Lung microvascular endothelial cell (primary cell): ENCODE results near the gene MAP3K20. TPM values are rescaled to one million over a fixed set of nuclear protein-coding genes. Genes with fewer than 3 reads are reported as not detected.
A peak's percentile ranks its signal among the peaks of the same experiment; 100 is the strongest.
"Not testable (repeated sequence)": the region's sequence is repeated elsewhere in the genome, so short reads cannot be mapped to it uniquely, and the experiment has no call there.

Source experiments
- DNase-seq, 2 donors: peaks; one replicate each; pipeline versions ENCODE4 v3.0.0 to v3.0.0-alpha.2; 2010; ENCODE audit warnings: low read depth in 2 of 2
- total RNA-seq: library from RNA; depleted of rRNA; stranded (reverse); fragments of >200 nt; gene quantifications from 2 replicates; pipeline ENCODE4 v1.2.1, GENCODE V29; 2014

The MAP3K20 gene
- total RNA-seq = 17.9 and 19.2 TPM in 2 replicates

DNA sequence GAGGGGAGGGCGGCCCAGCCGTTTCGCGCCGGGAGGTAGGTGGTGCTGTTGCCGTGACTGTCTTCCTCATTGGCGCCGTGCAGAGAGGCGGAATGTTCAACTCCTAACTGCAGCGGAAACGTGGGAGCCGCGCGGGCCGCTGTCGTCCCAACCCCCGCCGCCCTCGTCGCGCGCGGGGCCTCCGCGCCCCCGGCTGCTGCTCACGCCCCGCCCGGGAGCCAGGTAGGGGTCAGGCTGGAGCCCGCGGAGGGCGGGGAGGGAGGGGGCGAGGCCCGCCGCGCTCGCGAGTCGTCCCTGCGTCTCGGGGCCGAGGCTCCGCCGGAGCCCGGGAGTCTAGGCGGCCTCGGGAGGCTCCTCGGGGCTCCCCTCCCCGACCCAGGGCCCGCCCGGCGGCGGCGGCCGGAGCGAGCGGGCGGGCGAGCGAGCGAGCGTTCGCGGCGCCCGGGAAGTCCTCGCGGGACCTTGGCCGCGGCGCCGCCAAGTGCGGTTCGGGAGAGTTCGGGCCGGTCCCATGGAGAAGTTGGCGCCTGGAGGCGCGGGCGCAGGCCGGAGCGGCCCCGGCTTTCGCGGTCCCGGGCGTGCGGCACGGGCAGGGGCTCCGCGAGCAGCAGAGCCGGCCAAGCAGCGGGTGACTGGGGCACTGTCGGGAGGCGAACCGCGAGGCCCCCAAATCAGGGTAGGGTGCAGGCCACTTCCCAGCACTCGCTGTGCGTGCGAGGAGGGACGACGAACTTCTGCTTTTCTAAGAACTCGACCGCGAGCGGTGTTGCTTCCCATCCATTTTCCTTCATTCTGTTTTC is at the start of gene MAP3K20:
TSS of gene MAP3K20 (plus strand) at position 66 of the 800 bp plus-strand sequence. CDS start 15,186 bp downstream, outside the sequence.
- peak; percentile 78 to 84 for DNase-seq

DNA sequence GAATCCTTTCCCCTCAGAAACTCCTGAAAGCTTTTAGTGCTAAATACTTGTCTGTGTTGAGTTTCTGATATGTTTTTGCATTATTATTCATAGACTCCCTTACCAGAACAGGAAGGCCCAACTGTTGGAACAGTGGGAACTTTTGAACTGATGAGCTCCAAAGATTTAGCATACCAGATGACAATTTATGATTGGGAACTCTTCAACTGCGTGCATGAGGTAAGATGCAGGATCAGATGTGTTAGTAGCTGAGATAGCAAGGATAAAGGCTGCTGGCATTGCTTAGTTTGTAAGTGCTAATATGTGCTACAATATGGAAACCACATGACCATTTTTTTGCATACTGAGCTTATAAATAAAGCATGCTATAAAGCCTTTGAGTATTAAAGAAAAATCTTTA is 49.2 kb upstream of the MAP3K20 start:
- no peak for DNase-seq

DNA sequence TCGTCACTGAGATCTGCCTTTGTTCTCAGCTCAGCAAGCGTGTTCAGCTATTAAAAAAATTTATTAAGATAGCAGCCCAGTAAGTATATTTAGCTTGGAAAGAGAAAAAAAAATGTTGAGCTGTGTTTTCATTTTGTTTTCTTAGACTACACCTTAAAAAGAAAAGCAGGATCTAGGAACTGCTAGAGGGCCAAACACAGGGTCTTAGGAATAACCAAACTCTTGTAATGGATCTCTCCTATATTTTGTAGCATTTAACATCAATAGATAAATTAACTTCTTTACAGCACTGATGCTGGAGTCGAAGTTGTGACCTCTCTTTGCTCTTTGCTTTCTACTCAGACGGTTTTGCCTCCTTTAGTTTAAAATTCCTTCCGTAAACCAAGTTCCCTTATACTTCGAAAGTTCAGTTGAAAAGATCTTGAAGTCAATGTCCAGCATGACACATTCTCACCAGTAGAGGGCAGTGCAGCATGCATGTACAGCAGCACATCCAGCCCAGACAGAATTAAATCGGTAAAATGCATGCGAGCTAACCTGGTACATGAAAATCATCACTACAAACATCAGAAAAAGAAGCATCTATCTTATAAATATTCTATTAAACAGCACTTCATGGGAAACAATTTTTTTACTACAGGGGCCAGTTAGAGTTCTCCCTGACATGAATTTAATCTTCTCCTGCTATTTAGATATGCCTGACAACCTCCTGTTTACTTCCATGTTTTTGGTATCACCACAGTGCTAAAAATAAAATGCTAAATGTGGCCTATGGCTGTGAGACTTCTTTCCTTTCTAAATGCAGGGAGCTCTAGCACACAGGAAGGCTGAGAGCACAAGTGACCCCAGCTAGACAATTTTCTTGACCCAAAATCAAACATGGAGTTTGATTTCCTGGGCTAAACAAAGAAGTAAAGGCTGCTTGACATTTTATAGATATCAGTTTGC is 48.2 kb upstream of the MAP3K20 start:
- peak; percentile 90 to 91 for DNase-seq

DNA sequence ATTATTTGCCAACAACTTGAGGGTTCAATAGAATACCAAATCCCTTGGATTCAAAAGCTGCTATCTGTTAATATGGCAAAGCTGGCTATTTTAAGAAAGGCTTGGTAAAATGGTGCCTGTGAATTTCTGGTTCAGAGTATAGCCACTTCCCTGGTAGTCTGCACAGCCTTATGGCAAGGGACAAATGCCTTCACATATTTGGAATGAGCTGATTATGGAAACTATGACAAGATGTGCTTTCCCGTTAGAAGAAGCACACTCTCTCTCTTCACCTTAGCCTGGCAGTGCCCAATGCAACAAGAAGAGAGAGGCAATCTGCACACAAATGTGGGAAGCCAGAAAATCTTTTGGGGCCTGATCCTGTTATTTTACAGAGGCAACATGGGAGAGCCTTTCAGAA is 47.5 kb upstream of the MAP3K20 start:
- DNase-seq = no peak

DNA sequence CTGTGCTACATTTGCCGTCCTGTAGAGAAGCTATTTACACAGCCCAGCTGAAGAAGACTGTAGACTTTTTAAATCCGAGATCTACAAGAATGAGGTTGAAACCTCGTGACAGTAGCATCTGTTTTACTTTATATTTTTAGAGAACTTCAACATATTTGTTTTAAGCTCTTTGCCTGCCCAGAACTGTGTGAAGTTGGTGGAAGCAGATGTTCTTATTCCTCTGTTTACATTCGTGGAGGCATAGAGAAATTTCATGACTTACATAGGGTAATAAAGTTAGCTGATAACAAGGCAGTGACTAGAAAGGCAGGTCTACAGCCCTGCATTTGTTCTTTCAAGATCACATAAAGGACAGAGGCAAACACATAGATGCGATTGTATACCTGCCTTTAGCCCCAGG is 47.0 kb upstream of the MAP3K20 start:
- no peak for DNase-seq

DNA sequence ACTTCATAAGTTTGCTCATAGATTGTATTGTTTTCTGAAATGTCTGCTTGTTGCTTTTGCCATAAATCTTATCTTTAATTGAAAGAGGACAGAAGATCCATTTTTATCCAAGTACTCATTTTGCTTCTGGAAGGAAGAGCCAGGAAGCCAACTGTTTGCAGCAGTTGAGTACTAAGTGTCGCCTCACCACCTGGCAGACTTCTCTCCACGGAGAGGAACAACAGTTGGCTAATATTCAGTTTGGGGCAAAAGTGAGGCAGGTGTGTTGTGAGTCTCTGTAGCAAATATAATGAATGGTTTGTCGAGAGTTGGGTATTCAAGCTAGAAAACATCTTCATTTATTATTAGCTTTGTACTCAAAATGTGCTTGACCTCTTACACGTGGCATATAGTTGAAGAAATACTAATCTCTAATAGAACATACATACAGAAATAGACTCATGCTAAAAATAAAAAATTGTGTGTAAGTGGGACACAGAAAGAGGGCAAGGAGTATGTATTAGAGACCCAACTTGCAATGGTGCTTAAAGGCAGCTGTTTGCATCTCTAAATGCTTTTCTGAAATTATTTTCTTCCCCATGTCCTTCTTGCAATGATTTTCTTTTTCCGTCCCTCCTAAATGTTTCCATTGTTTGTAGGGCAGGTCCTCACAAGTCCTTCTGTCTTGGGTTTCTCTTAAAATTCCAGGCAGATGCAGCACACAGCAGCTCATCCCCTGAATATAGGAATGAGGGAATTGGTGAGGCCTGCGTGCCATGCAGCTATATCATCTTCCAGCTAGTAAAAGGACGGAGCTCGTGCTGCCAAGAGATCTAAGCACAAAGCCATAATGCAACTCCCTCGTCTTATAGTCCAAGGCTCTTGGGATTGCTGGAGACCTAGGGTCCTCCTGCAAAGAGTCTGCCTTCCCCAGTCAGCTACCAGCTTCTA is 44.8 kb upstream of the MAP3K20 start:
- DNase-seq = no peak

DNA sequence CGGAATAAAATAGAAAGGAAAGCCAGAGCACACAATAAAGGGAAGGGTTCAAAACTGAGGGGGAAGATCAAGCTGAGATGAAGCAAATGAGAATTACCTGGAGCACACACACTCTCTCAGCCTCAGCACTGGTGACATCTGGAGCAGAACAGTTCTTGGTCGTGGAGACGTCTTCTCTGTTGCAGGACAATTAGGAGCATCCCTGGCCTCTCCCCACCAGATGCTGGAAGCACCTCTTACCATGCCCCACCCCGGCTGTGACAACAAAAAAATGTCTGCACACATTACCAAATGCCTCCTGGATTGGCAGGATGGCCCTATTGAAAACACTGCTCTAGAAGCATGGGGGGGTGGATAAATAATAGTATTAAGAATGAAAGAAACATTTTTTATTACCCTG is 43.6 kb upstream of the MAP3K20 start:
- DNase-seq = no peak

DNA sequence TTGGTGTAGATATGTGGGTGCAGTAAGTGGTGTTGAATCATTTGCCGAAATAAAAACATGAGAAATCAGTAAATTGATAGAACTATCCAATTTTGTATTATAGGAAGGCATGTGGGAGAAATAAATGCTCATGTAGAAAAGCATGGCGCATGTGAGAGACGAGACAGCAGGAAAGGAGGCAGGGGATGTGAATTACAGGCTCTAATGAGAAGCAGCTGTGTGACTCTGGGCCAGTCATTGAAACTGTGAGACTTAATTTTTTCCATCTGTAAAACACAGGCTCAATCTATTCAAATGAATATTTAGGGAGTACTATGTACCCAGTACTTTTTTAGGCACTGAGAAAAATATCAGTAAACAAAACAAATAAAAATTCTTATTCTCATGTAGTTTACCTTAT is 42.6 kb upstream of the MAP3K20 start:
- no peak for DNase-seq

DNA sequence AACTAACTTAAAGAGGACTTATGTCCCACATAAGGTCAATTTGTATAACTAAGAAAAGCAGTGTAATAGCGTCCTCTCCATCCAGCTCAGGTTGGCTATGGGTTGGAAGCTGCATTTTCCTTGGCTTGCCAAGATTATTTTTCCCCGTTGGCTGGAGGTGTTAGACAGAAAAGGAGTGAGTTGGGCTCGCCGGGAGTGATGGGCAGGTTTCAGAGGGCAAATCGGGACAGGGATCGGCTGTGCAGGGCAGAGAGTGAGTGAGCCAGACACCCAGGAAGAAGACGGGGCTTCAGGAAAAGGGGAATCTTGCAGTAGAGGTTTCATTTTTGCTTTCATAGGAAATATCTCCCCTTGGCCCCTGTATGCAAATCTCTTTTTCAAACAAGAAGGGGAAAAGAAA is 41.5 kb upstream of the MAP3K20 start:
- DNase-seq = no peak

DNA sequence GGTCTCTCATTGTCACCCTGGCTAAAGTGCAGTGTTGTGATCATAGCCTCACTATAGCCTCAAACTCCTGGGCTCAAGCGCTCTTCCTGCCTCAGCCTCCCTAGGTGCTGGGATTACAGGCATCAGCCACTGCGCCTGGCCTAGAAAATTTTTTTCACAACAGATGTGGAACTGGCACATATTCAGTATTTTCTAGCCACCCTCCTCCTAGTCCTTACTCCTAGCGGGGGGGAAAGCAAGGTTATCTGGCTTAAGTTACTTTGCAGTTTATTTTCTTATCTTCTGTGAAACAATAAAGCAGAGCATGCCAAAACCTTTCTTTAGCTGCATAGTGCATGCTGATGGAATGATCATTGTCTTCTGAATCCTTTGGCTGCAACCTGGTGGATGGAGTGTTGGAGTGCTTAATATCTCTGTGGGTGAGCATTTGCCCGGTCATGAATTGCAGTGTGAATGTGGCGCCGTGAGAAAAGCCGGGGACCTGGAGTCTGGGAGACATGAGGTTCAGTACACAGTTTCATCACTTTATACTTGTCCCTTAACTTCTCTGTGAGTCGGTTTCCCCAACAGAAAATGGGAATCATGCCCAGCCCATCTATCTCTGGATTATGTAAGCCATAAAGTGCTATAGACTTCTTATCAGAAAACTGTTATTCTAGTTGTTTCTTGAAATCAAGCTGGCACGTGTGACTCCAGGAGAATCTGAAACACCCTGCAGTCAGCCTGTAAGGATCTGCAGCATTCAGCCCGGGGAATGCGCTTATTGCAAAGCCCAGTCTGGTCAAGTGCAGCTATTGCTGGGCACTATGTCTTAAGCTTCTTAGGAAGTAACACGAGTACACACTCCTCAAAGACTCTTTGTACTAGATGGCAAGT is 38.2 kb upstream of the MAP3K20 start:
- no peak for DNase-seq

DNA sequence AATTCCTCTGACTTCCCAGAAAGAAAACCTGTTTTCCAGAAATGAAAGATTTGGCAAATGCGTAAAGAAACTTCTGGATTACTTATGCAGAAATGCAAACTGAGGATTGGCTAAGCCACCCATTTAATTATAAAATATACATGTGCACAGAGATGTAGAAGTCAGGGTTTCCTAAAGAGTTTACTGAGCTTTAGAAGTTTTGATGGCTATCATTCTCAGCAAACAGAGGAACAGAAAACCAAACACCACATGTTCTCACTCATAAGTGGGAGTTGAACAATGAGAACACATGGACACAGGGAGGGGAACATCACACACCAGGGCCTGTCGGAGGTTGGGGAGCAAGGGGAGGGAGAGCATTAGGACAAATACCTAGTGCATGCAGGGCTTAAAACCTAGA is 37.4 kb upstream of the MAP3K20 start:
- not testable (repeated sequence) for DNase-seq

DNA sequence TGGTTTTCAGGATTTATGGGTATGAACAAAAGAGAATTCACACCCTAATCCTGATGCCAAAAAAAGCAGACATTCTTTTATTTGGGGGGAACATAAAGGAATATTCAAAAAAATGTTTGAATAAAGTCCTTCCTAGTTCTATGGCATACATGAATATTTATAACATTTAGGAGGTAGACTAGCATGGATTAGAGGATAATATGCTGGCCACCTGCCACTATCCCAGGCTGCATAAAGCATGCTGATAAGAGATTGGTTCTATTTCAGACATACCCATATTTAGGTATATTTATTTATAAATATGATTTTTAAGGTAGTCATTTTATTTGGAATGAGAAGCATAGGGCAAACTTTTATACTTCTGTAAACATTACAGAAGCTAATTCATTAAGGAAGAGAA is 34.9 kb upstream of the MAP3K20 start:
- no peak for DNase-seq

DNA sequence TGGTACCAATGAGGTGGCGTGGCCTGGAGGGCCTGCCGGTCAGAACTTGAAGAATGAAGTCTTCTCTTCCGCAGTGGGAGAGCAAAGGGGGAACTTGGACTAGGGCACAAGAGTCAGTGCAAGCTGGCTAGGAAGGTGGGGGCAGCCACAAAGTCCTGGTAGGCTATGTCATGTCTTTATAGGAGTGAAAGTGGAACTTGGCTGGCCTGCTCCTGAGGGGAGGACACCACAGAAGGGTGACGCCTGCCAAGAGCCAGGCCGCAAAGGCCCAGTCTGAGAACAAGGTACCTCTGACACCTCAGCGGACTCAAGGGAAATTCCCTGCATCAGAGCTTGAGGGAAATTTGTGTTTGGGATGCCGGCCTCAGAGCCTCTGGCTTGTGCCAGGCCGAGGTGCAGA is 32.2 kb upstream of the MAP3K20 start:
- DNase-seq = no peak

DNA sequence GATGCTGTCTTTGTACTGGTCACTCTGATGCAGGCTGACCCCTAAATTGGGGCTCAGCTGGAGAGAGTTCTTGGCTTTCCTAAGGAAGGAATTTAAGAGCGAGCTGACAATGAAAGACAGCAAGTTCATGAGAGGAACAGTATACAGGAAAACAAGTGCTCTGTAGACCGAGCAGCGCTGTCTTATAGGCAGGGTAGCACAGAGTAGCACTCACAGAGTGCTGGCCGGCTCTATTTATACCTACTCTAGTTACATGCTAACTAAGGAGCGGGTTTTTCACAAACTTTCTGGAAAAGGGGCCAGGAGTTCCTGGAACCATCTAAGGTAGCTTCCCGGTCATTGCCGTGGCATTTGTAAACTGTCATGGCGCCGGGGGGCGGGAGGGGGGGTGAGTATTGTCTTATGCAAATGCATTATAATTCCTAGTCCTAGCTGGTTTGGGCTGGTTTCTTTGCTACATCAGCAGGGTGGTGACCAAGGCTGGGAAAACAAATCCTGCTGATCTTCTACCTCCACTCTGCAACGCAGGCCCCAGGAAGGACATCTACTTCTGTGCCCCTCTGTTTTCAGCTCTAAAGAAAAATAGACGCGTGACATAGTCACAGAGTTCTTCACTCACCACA is 31.6 kb upstream of the MAP3K20 start:
- DNase-seq = no peak

DNA sequence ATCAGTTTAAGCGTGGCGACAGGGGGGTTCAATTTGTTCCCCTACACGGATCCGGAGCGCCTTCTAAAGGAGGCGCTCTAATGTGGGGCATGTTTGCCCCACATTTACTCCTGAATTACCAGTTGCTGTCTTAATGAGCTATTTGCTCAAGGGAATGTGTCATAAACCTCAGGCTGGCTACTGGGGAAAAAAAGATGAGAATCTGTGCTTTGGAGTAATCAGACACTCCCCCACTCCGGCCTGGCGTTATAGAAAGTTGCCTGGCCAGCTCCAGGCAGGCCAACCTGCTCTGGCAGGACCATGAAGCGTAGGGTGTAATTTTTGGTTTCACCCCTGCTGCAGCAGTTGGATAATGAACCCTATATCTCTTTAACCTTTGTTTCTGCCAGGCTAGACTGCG is 31.0 kb upstream of the MAP3K20 start:
- no peak for DNase-seq

DNA sequence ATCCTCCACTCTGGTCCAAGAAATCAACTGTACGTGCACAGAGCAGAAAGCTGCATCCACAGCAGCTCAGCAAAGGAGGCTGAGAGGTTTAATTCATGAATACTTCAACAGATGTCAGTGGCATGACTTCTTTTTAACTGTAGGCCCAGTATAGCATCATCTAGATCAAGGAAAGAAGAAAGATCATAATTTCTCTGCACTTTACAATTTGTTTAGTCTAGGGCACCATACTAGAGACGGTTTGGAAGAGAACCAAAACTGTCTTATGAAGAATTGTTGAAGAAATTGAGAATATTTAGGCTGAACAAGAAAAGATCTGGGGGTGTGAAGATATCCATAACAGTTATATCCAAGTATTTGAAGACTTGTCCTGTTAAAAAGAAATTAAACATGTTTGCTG is 30.5 kb upstream of the MAP3K20 start:
- DNase-seq = no peak

DNA sequence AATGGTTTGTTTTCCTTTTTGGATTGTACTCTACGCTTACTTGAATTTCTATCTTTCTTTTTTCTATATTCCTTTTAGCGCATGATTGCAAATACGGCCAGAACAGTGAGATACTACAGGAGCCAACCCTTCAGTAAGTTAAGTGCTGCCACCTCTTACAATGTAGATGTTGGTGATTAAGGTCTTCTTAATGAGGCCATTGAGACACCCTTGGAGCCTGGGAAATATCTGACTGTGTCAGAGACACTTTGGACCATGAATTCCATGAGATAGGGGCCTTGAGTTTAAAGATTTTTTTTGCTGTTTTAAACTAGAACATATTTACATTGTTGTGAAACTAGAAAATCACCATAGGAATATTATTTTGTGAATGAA is 27.1 kb upstream of the MAP3K20 start:
- DNase-seq = no peak

DNA sequence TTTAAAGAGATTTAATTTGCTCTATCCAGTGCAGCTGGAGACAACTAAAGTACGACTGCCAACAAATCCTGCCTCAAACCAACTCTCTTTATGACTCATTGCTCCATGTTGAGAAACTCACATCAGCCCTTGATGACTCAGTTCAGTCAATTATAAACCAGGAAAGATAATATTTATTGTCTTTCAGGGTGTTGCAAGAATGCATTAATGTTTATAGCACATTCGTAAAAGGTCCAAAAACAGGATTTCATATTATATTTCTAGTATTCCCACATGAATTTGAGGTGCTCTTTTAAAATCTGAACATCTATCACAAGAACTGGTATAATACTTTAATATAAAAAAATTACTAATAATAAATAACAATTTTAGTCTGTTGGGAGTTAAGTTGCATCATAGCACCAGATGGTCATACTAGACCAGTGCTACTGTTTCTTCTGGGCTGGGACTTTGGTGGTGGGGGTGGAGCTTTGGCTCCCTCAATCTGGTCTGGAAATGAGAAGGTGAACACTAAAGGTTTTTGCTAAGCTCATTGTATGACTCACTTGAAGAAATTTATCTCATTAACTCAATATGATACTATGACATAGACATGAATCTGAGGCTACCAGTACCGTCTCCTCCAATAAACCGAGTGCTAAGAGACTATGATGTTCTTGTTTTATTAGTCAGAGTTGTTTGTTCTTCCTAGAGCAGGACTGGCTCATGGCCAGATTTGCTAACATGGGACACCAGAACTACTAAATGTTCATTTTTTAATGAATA is 26.6 kb upstream of the MAP3K20 start:
- DNase-seq = peak; percentile 87 to 95

DNA sequence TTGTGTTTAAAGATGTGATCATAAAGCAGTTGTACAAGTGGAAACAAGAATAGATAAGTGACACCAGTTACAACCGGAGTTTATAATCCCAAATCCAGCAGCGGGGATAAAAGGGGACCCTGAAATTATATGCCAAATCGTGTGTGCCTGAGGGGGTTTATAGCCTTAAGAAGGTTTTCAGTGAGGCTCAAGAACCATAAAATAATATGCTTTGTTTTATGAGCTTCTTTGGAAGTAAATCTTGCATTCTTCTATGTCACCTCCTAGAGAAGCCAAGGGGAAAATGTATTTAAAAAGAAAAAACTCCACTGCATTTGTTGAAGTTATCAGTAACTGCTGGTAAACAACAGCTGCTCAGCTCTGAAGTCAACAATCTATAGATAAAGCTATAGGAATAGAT is 25.8 kb upstream of the MAP3K20 start:
- DNase-seq = no peak
